ENCODE measurements around the gene LASP1NB.
"Not testable (repeated sequence)": the region's sequence is repeated elsewhere in the genome, so short reads cannot be mapped to it uniquely, and the experiment has no call there.

Gene LASP1NB

GRCh38 chr17:38918129-38918913 is 7.1 kb upstream of the LASP1NB start:
- DNase-seq = no peak

GRCh38 chr17:38918916-38919315 is 6.5 kb upstream of the LASP1NB start:
- no peak for DNase-seq

- no peak for DNase-seq
These were observed 5.9 kb upstream of the LASP1NB start for GRCh38 chr17:38919316-38920078.

- DNase-seq = no peak
These were observed 4.8 kb upstream of the LASP1NB start for GRCh38 chr17:38920374-38921291.

GRCh38 chr17:38921756-38922411 is 3.5 kb upstream of the LASP1NB start:
- no peak for DNase-seq

- DNase-seq = peak; percentile 77 to 82
These were observed 2.7 kb upstream of the LASP1NB start for GRCh38 chr17:38922538-38923297.

- no peak for DNase-seq
These were observed 1.1 kb downstream of the LASP1NB start for GRCh38 chr17:38926293-38927070.

GRCh38 chr17:38930782-38931181 is 5.4 kb downstream of the LASP1NB start:
- DNase-seq = not testable (repeated sequence)

- DNase-seq = not testable (repeated sequence)
These were observed 8.5 kb downstream of the LASP1NB start for GRCh38 chr17:38933962-38934361.

GRCh38 chr17:38939987-38940386 is 14.6 kb downstream of the LASP1NB start:
- no peak for DNase-seq

- DNase-seq = no peak
These were observed 15.0 kb downstream of the LASP1NB start for GRCh38 chr17:38940404-38940803.

- DNase-seq = no peak
These were observed 17.4 kb downstream of the LASP1NB start for GRCh38 chr17:38942696-38943334.

GRCh38 chr17:38943607-38944006 is 18.2 kb downstream of the LASP1NB start:
- DNase-seq = no peak

- DNase-seq = no peak
These were observed 21.8 kb downstream of the LASP1NB start for GRCh38 chr17:38947189-38947588.

GRCh38 chr17:38953800-38954199 is 28.4 kb downstream of the LASP1NB start:
- not testable (repeated sequence) for DNase-seq

GRCh38 chr17:38958326-38958725 is 32.9 kb downstream of the LASP1NB start:
- no peak for DNase-seq

- no peak for DNase-seq
These were observed 33.3 kb downstream of the LASP1NB start for GRCh38 chr17:38958756-38959155.

GRCh38 chr17:38959508-38959907 is 34.1 kb downstream of the LASP1NB start:
- DNase-seq = no peak

GRCh38 chr17:38960402-38960801 is 35.0 kb downstream of the LASP1NB start:
- no peak for DNase-seq

All from right lung (tissue), 2 donors.